IMR-90 (cell line): ENCODE data around the gene SEL1L3. TPM values are rescaled to one million over a fixed set of nuclear protein-coding genes. Genes with fewer than 3 reads are reported as not detected.
A peak's percentile ranks its signal among the peaks of the same experiment; 100 is the strongest.

ENCODE experiments used
- ATAC-seq: fragments of 200-7000 bp; cut with Tn5 transposase; 2 replicates; pipeline ENCODE4 v1.9.1; 2020; ENCODE audit warnings: low read depth, mild to moderate bottlenecking, moderate library complexity
- BruUV-seq: library from RNA; stranded (reverse); fragments of 400-500 nt; replicated peaks from 2 replicates; lab custom pipeline; 2021; lab: Mats Ljungman, UMichigan
- CTCF ChIA-PET: fragments of 300-600 bp; formaldehyde crosslinking; extraction: SDS; loops from one replicate; lab custom pipeline; 2021; ENCODE audit warnings: antibody characterized with exemption; lab: Yijun Ruan, JAX
- POLR2A ChIA-PET: fragments of 300-600 bp; sonication (Branson Sonifier 250); formaldehyde crosslinking; loops from one replicate; lab custom pipeline; 2022; ENCODE audit warnings: antibody characterized with exemption; ENCODE audit not compliant: unreplicated experiment; lab: Charles Lee
- DNase-seq: peaks from one replicate; pipeline ENCODE4 v3.0.0; 2013
- H2AFZ ChIP-seq: replicated peaks from 2 replicates; pipeline ENCODE3; 2013; ENCODE audit warnings: low read length, mild to moderate bottlenecking; ENCODE audit not compliant: poor library complexity
- H2AK5ac ChIP-seq: 2 replicates; pipeline ENCODE4 v1.6.1; 2013; ENCODE audit warnings: low read depth, low read length, inconsistent platforms
- H2AK9ac ChIP-seq: replicated peaks from 2 replicates; pipeline ENCODE3; 2013; ENCODE audit warnings: mild to moderate bottlenecking, low read depth, low read length, moderate library complexity; ENCODE audit not compliant: poor library complexity
- H2BK120ac ChIP-seq: 2 replicates; pipeline ENCODE4 v1.6.1; 2013; ENCODE audit warnings: low read depth, low read length, inconsistent platforms
- H2BK15ac ChIP-seq: 3 replicates; pipeline ENCODE4 v1.6.1; 2013; ENCODE audit warnings: low read depth, low read length, inconsistent platforms
- H2BK20ac ChIP-seq: 2 replicates; pipeline ENCODE4 v1.6.1; 2013; ENCODE audit warnings: low read depth, mild to moderate bottlenecking, inconsistent platforms, low read length, moderate library complexity
- H2BK5ac ChIP-seq: 2 replicates; pipeline ENCODE4 v1.6.1; 2013; ENCODE audit warnings: mild to moderate bottlenecking, low read depth, low read length, inconsistent platforms; ENCODE audit not compliant: poor library complexity, severe bottlenecking
- H3K14ac ChIP-seq: replicated peaks from 2 replicates; pipeline ENCODE4 v1.6.1; 2013; ENCODE audit warnings: low read depth, low read length, inconsistent platforms
- H3K18ac ChIP-seq: 2 replicates; pipeline ENCODE4 v1.6.1; 2013; ENCODE audit warnings: low read depth, low read length, control low read depth
- H3K23ac ChIP-seq: 2 replicates; pipeline ENCODE4 v1.6.1; 2013; ENCODE audit warnings: low read depth, low read length, inconsistent platforms
- H3K27ac ChIP-seq: 2 replicates; pipeline ENCODE4 v1.5.1; 2013; ENCODE audit warnings: mild to moderate bottlenecking, control low read depth, low read length; ENCODE audit not compliant: insufficient read depth
- H3K27me3 ChIP-seq: 2 replicates; pipeline ENCODE4 v1.6.1; 2013; ENCODE audit warnings: low read length; ENCODE audit not compliant: control insufficient read depth, insufficient read depth
- H3K36me3 ChIP-seq: 2 replicates; pipeline ENCODE4 v1.6.1; 2013; ENCODE audit warnings: low read length, mixed read lengths; ENCODE audit not compliant: control insufficient read depth, insufficient read depth
- H3K4ac ChIP-seq: 2 replicates; pipeline ENCODE4 v1.6.1; 2013; ENCODE audit warnings: low read depth, low read length, inconsistent platforms
- H3K4me1 ChIP-seq: 2 replicates; pipeline ENCODE4 v1.6.1; 2013; ENCODE audit warnings: low read length, mixed read lengths; ENCODE audit not compliant: control insufficient read depth, insufficient read depth
- H3K4me2 ChIP-seq: 2 replicates; pipeline ENCODE4 v1.6.1; 2013; ENCODE audit warnings: low read depth, mild to moderate bottlenecking, control low read depth, low read length, moderate library complexity
- H3K4me3 ChIP-seq: 2 replicates; pipeline ENCODE4 v1.5.1; 2013; ENCODE audit warnings: low read depth, mild to moderate bottlenecking, control low read depth, low read length, moderate library complexity; ENCODE audit not compliant: insufficient read depth
- H3K56ac ChIP-seq: 2 replicates; pipeline ENCODE4 v1.6.1; 2013; ENCODE audit warnings: low read length, inconsistent platforms; ENCODE audit not compliant: insufficient read depth; ENCODE audit errors: extremely low read depth
- H3K79me1 ChIP-seq, 2 experiments: 2 replicates each; pipeline ENCODE4 v1.6.1; 2013; ENCODE audit warnings: low read length in 2 of 2, inconsistent platforms in 1 of 2, low read depth in 1 of 2
- H3K9ac ChIP-seq: 2 replicates; pipeline ENCODE4 v1.6.1; 2013; ENCODE audit warnings: low read depth, low read length, control low read depth
- H3K9me1 ChIP-seq: 2 replicates; pipeline ENCODE4 v1.6.1; 2013; ENCODE audit warnings: low read length, inconsistent platforms; ENCODE audit not compliant: insufficient read depth
- H3K9me3 ChIP-seq: 2 replicates; pipeline ENCODE4 v1.6.1; 2013; ENCODE audit warnings: low read length; ENCODE audit not compliant: control insufficient read depth, insufficient read depth
- H4K20me1 ChIP-seq: 2 replicates; pipeline ENCODE4 v1.6.1; 2013; ENCODE audit warnings: low read length, inconsistent platforms; ENCODE audit not compliant: insufficient read depth
- H4K5ac ChIP-seq: 2 replicates; pipeline ENCODE4 v1.6.1; 2013; ENCODE audit warnings: mild to moderate bottlenecking, low read depth, low read length, control low read depth
- H4K8ac ChIP-seq, 2 experiments: 2 replicates each; pipeline ENCODE4 v1.6.1; 2013; ENCODE audit warnings: low read depth in 2 of 2, low read length in 2 of 2, control low read depth in 1 of 2, inconsistent platforms in 1 of 2
- H4K91ac ChIP-seq: 2 replicates; pipeline ENCODE4 v1.6.1; 2013; ENCODE audit warnings: low read depth, low read length, inconsistent platforms; ENCODE audit not compliant: insufficient read depth
- CEBPB ChIP-seq: IDR thresholded peaks from 2 replicates; pipeline ENCODE4 v1.6.1; 2012; ENCODE audit warnings: low read depth, low read length, improper control_type of control experiment
- ELK1 ChIP-seq: fragments of 150-350 bp; IDR thresholded peaks from 2 replicates; pipeline ENCODE4 v1.6.1; 2016; ENCODE audit warnings: low read depth, mild to moderate bottlenecking, low read length, moderate library complexity, borderline replicate concordance
- WGBS, 2 experiments: methylation state at CpG; one replicate each; pipeline versions ENCODE4 v1.1.5 to v1.1.7; 2013; ENCODE audit warnings: missing lambda C conversion rate in 2 of 2; ENCODE audit not compliant: insufficient read length in 1 of 2; ENCODE audit errors: extremely low coverage in 2 of 2; 5-methylcytosine and 5-hydroxymethylcytosine counted together
- dilution Hi-C: fragments of 300-500 bp; cut with HindIII; formaldehyde crosslinking; loops from one replicate; pipeline ENCODE4 v1.14.3; 2018; ENCODE audit warnings: low sequenced_read_pairs; ENCODE audit not compliant: unreplicated experiment
- in situ Hi-C: fragments of 300-500 bp; cut with MboI; formaldehyde crosslinking; loops from 3 replicates; pipeline ENCODE4 v1.14.3; 2019; ENCODE audit warnings: low sequenced_read_pairs, inconsistent platforms, mixed read lengths
- intact Hi-C: fragments of 100-400 bp; cut with micrococcal nuclease; formaldehyde crosslinking; loops from 2 replicates; pipeline ENCODE4 v1.10.0; 2022
- polyA plus RNA-seq, 3 experiments: library from polyadenylated mRNA; depleted of rRNA; stranded (reverse); fragments of >200 nt; gene quantifications; 2 replicates each; pipeline ENCODE4 v1.2.3, GENCODE V29; 2012; ENCODE audit warnings: low replicate concordance in 1 of 3
- total RNA-seq: library from RNA; depleted of rRNA; stranded (reverse); fragments of >200 nt; gene quantifications from 2 replicates; pipeline ENCODE4 v1.2.3, GENCODE V29; 2012

Gene SEL1L3
- total and polyA plus RNA-seq, 2 of the 4 experiments (the other 2 are of a cell fraction) = 16.4 to 43.7 TPM

- no peak overlapping the region for H2BK20ac ChIP-seq
- no peak overlapping the region for H3K9ac ChIP-seq
- H2BK120ac ChIP-seq = no peak overlapping the region
- ChIA-PET POLR2A (no interaction called here), CTCF (interaction anchor here (0.7 kb wide), 1 partner anchor 14 kb away, joined by 3 read pairs; no protein-coding TSS in a partner anchor)
- no TSS peak for BruUV-seq
- no peak for TF ChIP-seq ELK1
- peak; percentile 78 for TF ChIP-seq CEBPB
- no peak overlapping the region for H4K8ac ChIP-seq
- H2BK15ac ChIP-seq = no peak overlapping the region
- H3K4me3 ChIP-seq = no peak overlapping the region
- ATAC-seq (no peak), DNase-seq (no peak)
- H3K23ac ChIP-seq = no peak overlapping the region
- peaks cover 0 to 4% of the 10 kb centered on the region in 2 experiments; a peak in 1 of 4 replicates for H3K79me1 ChIP-seq
- H2BK5ac ChIP-seq = no peak overlapping the region
- H3K27me3 ChIP-seq = no peaks in the 10 kb centered on the region
- H3K36me3 ChIP-seq = peaks cover 12% of the 10 kb centered on the region
- no peak overlapping the region for H3K56ac ChIP-seq
- peaks cover 11% of the 10 kb centered on the region for H3K4me1 ChIP-seq
- H3K9me1 ChIP-seq = peaks cover 9% of the 10 kb centered on the region
- H3K4me2 ChIP-seq = no peak overlapping the region
- no peaks in the 10 kb centered on the region for H3K9me3 ChIP-seq
- no peak overlapping the region for H4K5ac ChIP-seq
- H2AFZ ChIP-seq = no peak overlapping the region
- H3K14ac ChIP-seq = no peak overlapping the region
- H4K20me1 ChIP-seq = no peaks in the 10 kb centered on the region
- H3K27ac ChIP-seq = no peak overlapping the region
- H3K18ac ChIP-seq = no peak overlapping the region
- intact Hi-C loops = no loop called here
- dilution Hi-C loops = no loop called here
- WGBS, 2 experiments = no CpG with 5 or more reads among the region's 2 CpGs
- H2AK5ac ChIP-seq = no peak overlapping the region
- no peak overlapping the region for H3K4ac ChIP-seq
- H4K91ac ChIP-seq = no peak overlapping the region
- no peak overlapping the region for H2AK9ac ChIP-seq
- in situ Hi-C loops = no loop called here
Observed at GRCh38 chr4:25800245-25800644, 62.5 kb downstream of the SEL1L3 start.
